H1 (cell line): ENCODE data around the gene SYTL5.

Experiments used
- CBX5 ChIP-seq: fragments of 300-800, 300-1000 bp; sonication (generic); IDR thresholded peaks from 2 replicates; pipeline ENCODE4 v1.7.1; 2016; ENCODE audit warnings: antibody characterized with exemption, low read length, low read depth
- CTCF ChIP-seq, 3 experiments: IDR thresholded peaks; 1 replicate in 2 of 3; 2 replicates in 1 of 3; pipeline versions ENCODE4 v1.5.1 to v1.6.1; 2011; ENCODE audit warnings: low read length in 3 of 3, mild to moderate bottlenecking in 3 of 3, inconsistent platforms in 2 of 3, low read depth in 1 of 3, moderate library complexity in 1 of 3; ENCODE audit not compliant: insufficient read depth in 1 of 3; ENCODE audit errors: control extremely low read depth in 1 of 3
- EZH2 ChIP-seq: fragments of 200-600 bp; sonication (generic); IDR thresholded peaks from 2 replicates; pipeline ENCODE4 v1.7.1; 2012; ENCODE audit warnings: low read depth, mild to moderate bottlenecking, moderate library complexity, low read length, inconsistent platforms; ENCODE audit not compliant: severe bottlenecking
- GTF2F1 ChIP-seq: IDR thresholded peaks from 2 replicates; pipeline ENCODE4 v1.6.1; 2012; ENCODE audit warnings: low read depth, low read length, improper control_type of control experiment, borderline replicate concordance
- KDM1A ChIP-seq: fragments of 200-600, 300-600 bp; sonication (generic); IDR thresholded peaks from 2 replicates; pipeline ENCODE4 v1.7.1; 2016; ENCODE audit warnings: mild to moderate bottlenecking, low read length, borderline replicate concordance
- PHF8 ChIP-seq: fragments of 200-600 bp; sonication (generic); conservative IDR thresholded peaks from 2 replicates; pipeline ENCODE4 v1.7.1; 2012; ENCODE audit warnings: low read depth, mild to moderate bottlenecking, inconsistent platforms, low read length, moderate library complexity
- POLR2A ChIP-seq, 2 experiments: IDR thresholded peaks; 1 replicate in 1 of 2; 2 replicates in 1 of 2; pipeline ENCODE4 v1.6.1; 2011; ENCODE audit warnings: low read depth in 2 of 2, low read length in 2 of 2, mild to moderate bottlenecking in 2 of 2; ENCODE audit errors: control extremely low read depth in 1 of 2
- POLR2AphosphoS5 ChIP-seq: IDR thresholded peaks from 2 replicates; pipeline ENCODE4 v1.6.1; 2011; ENCODE audit warnings: low read depth, low read length
- RAD21 ChIP-seq, 2 experiments: IDR thresholded peaks in 1 of 2; conservative IDR thresholded peaks in 1 of 2; 2 replicates each; pipeline ENCODE4 v1.6.1; 2011; ENCODE audit warnings: low read depth in 2 of 2, low read length in 2 of 2, improper control_type of control experiment in 1 of 2, inconsistent platforms in 1 of 2, mild to moderate bottlenecking in 1 of 2, moderate library complexity in 1 of 2
- RBBP5 ChIP-seq: IDR thresholded peaks from 2 replicates; pipeline ENCODE4 v1.7.1; 2012; ENCODE audit warnings: low read depth, mild to moderate bottlenecking, inconsistent platforms, low read length, moderate library complexity, borderline replicate concordance
- TF ChIP-seq, protein P1 (sequence below): IDR thresholded peaks from 2 replicates; pipeline ENCODE4 v1.6.1; 2012; ENCODE audit warnings: low read length, inconsistent platforms

DNA sequence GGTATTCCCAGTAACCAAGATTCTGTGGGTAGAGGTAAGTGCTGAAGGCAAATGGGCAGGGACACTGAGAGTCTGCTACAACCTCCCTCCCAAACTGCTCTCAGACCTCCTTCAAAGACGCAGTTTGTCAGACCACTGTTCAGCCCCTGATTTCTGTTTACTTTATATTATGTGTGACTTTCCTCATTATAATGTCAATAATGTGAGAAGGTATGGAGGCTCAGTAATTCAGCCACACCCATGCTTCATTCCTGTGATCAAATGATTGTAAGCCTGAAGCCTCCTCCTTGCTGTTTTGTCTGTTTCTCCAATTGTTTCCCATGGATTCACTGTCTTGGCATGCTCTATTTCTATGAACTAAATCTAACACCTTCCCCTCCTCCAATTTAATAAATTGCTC lies 75.6 kb downstream of the SYTL5 start:
- no peak for TF ChIP-seq CTCF (IDR thresholded peaks at IDR 0.05; ENCODE audit: control extremely low read depth in 1 of 3, insufficient read depth in 1 of 3, low read depth in 1 of 3, low read length in 3 of 3)
- no peak for TF ChIP-seq POLR2AphosphoS5
- no peak for TF ChIP-seq CBX5
- no peak for TF ChIP-seq KDM1A
- TF ChIP-seq, protein P1, sequence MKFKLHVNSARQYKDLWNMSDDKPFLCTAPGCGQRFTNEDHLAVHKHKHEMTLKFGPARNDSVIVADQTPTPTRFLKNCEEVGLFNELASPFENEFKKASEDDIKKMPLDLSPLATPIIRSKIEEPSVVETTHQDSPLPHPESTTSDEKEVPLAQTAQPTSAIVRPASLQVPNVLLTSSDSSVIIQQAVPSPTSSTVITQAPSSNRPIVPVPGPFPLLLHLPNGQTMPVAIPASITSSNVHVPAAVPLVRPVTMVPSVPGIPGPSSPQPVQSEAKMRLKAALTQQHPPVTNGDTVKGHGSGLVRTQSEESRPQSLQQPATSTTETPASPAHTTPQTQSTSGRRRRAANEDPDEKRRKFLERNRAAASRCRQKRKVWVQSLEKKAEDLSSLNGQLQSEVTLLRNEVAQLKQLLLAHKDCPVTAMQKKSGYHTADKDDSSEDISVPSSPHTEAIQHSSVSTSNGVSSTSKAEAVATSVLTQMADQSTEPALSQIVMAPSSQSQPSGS: no peak
- no peak for TF ChIP-seq EZH2
- TF ChIP-seq PHF8: no peak
- no peak for TF ChIP-seq RBBP5
- no peak for TF ChIP-seq GTF2F1
- TF ChIP-seq POLR2A (IDR thresholded peaks at IDR 0.05; ENCODE audit: control extremely low read depth in 1 of 2, low read depth in 2 of 2, low read length in 2 of 2): no peak
- TF ChIP-seq RAD21 (IDR thresholded peaks at IDR 0.05 in 1 of 2, conservative IDR thresholded peaks at IDR 0.05 in 1 of 2; ENCODE audit: low read depth in 2 of 2, low read length in 2 of 2): no peak
